ENCODE results near the gene ADD2. TPM values are rescaled to one million over a fixed set of nuclear protein-coding genes. Genes with fewer than 3 reads are reported as not detected.

The ADD2 gene
- total RNA-seq, 1 donor from 2014 or later = 45.3 TPM

GRCh38 chr2:70648961-70649360 lies 119.0 kb downstream of the ADD2 start:
- no peaks in the 10 kb centered on the region for H4K20me1 ChIP-seq (ENCODE audit: low read depth)
- H3K36me3 Mint-ChIP-seq = no peaks in the 10 kb centered on the region
- H3K27ac ChIP-seq = no peak overlapping the region
- peaks cover 37% of the 10 kb centered on the region for H3K27me3 ChIP-seq
- H3K4me2 ChIP-seq = no peak overlapping the region
- H3K4me3 ChIP-seq = no peak overlapping the region
- peaks cover 7% of the 10 kb centered on the region for H3K4me1 Mint-ChIP-seq
- H2AFZ ChIP-seq (replicated peaks) = no peak overlapping the region
- H3K9me3 ChIP-seq (ENCODE audit: low read depth) = no peaks in the 10 kb centered on the region
- DNase-seq (ENCODE audit: low spot score) = no peak
- H3K9ac ChIP-seq = no peak overlapping the region
- H3K4me3 Mint-ChIP-seq = no peak overlapping the region
- H3K4me1 ChIP-seq = no peaks in the 10 kb centered on the region
- H3K36me3 ChIP-seq = no peaks in the 10 kb centered on the region
- TF ChIP-seq EZH2phosphoT487 (IDR thresholded peaks at IDR 0.05) = no peak
- TF ChIP-seq EZH2 (IDR thresholded peaks at IDR 0.05) = no peak
- TF ChIP-seq, protein P1, sequence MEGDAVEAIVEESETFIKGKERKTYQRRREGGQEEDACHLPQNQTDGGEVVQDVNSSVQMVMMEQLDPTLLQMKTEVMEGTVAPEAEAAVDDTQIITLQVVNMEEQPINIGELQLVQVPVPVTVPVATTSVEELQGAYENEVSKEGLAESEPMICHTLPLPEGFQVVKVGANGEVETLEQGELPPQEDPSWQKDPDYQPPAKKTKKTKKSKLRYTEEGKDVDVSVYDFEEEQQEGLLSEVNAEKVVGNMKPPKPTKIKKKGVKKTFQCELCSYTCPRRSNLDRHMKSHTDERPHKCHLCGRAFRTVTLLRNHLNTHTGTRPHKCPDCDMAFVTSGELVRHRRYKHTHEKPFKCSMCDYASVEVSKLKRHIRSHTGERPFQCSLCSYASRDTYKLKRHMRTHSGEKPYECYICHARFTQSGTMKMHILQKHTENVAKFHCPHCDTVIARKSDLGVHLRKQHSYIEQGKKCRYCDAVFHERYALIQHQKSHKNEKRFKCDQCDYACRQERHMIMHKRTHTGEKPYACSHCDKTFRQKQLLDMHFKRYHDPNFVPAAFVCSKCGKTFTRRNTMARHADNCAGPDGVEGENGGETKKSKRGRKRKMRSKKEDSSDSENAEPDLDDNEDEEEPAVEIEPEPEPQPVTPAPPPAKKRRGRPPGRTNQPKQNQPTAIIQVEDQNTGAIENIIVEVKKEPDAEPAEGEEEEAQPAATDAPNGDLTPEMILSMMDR (IDR thresholded peaks at IDR 0.05) = no peak
- no peaks in the 10 kb centered on the region for H3K9me3 Mint-ChIP-seq
- H3K27me3 Mint-ChIP-seq (ENCODE audit: insufficient read depth, low read depth) = peaks cover 2% of the 10 kb centered on the region
- no peak overlapping the region for H3K27ac Mint-ChIP-seq
- H3F3A ChIP-seq (ENCODE audit: low read depth) = no peaks in the 10 kb centered on the region
- H3K79me2 ChIP-seq (ENCODE audit: low read depth) = no peaks in the 10 kb centered on the region

GRCh38 chr2:70647873-70648481 lies 120.0 kb downstream of the ADD2 start:
- Histone ChIP-seq H4K20me1 (ENCODE audit: low read depth) (no peaks in the 10 kb centered on the region), H3K4me1 (no peaks in the 10 kb centered on the region), H3K79me2 (ENCODE audit: low read depth) (no peaks in the 10 kb centered on the region), H3K36me3 (no peaks in the 10 kb centered on the region), H3K27ac (no peak overlapping the region), H3K4me3 (no peak overlapping the region), H3K9ac (no peak overlapping the region), H2AFZ (replicated peaks) (no peak overlapping the region), H3F3A (ENCODE audit: low read depth) (no peaks in the 10 kb centered on the region), H3K4me2 (no peak overlapping the region), H3K27me3 (peaks cover 27% of the 10 kb centered on the region), H3K9me3 (ENCODE audit: low read depth) (no peaks in the 10 kb centered on the region)
- peak; percentile 81 for DNase-seq (ENCODE audit: low spot score)
- Mint-ChIP-seq H3K9me3 (no peaks in the 10 kb centered on the region), H3K36me3 (no peaks in the 10 kb centered on the region), H3K27ac (no peak overlapping the region), H3K4me1 (peaks cover 7% of the 10 kb centered on the region), H3K27me3 (ENCODE audit: insufficient read depth, low read depth) (peaks cover 2% of the 10 kb centered on the region), H3K4me3 (no peak overlapping the region)
- TF ChIP-seq, protein P1 (IDR thresholded peaks at IDR 0.05) = peak; percentile 98
- TF ChIP-seq EZH2 (IDR thresholded peaks at IDR 0.05) = no peak

DNA sequence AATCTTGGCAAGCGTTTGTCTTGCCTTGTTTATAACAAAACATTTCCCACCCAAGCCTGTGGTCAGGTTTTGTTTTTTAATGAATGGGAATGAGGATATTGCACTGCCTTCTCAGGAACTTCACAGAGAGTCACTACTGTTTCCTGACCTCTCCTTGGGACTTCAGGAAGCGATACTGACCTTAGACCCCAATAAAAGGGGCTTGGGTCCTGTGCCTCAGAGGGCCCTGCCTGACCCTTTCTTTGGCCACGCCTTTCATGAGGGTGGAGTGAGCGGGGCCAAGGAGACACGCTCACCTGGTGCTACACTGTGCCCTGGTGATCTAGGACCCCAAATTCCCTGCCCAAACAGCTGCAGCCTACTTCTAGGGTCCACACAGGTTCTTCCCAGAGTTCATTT lies 121.6 kb downstream of the ADD2 start:
- H2AFZ ChIP-seq (replicated peaks) = no peak overlapping the region

More for the DNA sequence above, 121.6 kb downstream of the ADD2 start:
- H3K4me1 ChIP-seq = no peaks in the 10 kb centered on the region
- H3K27me3 ChIP-seq = peaks cover 11% of the 10 kb centered on the region
- H3F3A ChIP-seq (ENCODE audit: low read depth) = no peaks in the 10 kb centered on the region
- Mint-ChIP-seq H3K9me3 (no peaks in the 10 kb centered on the region), H3K4me3 (no peak overlapping the region), H3K27ac (no peak overlapping the region), H3K27me3 (ENCODE audit: insufficient read depth, low read depth) (peaks cover 2% of the 10 kb centered on the region), H3K4me1 (peaks cover 7% of the 10 kb centered on the region), H3K36me3 (no peaks in the 10 kb centered on the region)
- no peaks in the 10 kb centered on the region for H3K36me3 ChIP-seq
- no peaks in the 10 kb centered on the region for H3K79me2 ChIP-seq (ENCODE audit: low read depth)
- DNase-seq (ENCODE audit: low spot score) = no peak
- no peak overlapping the region for H3K27ac ChIP-seq
- TF ChIP-seq, protein P1 (IDR thresholded peaks at IDR 0.05) = no peak
- TF ChIP-seq EZH2phosphoT487 (IDR thresholded peaks at IDR 0.05) (no peak), EZH2 (IDR thresholded peaks at IDR 0.05) (no peak)
- H4K20me1 ChIP-seq (ENCODE audit: low read depth) = no peaks in the 10 kb centered on the region
- H3K9ac ChIP-seq = no peak overlapping the region
- H3K4me3 ChIP-seq = no peak overlapping the region
- H3K4me2 ChIP-seq = no peak overlapping the region
- H3K9me3 ChIP-seq (ENCODE audit: low read depth) = no peaks in the 10 kb centered on the region

Measured in neural progenitor cell (in vitro differentiated cells).